ENCODE results near the gene DET1.

Gene DET1

GRCh38 chr15:88571852-88572259 is 25.4 kb upstream of the DET1 start:
- Histone ChIP-seq H3K27me3 (ENCODE audit: insufficient read depth, low read length) (no peaks in the 10 kb centered on the region), H3K9me3 (ENCODE audit: insufficient read depth, low read depth, low read length) (peaks cover 7% of the 10 kb centered on the region), H2BK12ac (ENCODE audit: low read length) (no peak overlapping the region)

DNA sequence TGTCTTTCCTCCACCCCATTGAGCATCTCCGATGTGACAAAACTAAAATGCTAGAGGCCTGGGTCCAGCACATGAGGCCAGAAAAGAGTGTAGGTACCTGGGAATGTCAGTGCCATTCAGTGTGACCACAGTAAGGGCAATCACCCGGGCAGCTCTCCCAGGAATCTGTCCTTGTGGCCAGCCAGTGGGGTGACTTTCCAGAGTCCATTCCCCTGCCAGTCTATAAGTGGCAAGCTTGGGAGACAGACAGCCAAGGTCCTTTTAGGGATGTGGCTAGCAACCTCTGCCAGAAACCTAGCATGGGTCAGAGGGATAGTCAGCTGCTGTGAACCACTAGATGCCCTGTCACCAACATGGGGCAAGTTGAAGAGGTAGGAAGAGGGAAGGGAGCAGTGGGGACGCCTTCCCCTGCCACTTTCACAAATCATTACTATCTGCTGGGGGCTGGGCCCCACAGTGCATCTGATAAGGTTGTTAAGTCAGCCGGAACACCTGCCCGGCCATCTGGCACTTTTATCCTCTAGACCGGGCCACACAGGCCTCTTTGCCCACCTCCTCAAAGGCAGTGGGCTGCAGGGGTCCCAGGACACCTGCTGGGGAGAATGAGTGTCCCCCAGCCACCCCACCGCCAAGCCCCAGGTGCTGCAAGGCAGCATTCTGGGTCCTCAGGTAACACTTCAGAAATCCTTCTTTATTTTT is 24.8 kb upstream of the DET1 start:
- Histone ChIP-seq H3K9ac (ENCODE audit: low read length) (no peak overlapping the region), H3K23ac (ENCODE audit: low read length) (no peak overlapping the region), H3K9me3 (ENCODE audit: insufficient read depth, low read depth, low read length) (peaks cover 7% of the 10 kb centered on the region), H3K4me3 (ENCODE audit: low read depth, low read length) (no peak overlapping the region), H3K4me2 (ENCODE audit: low read length) (no peak overlapping the region), H4K8ac (ENCODE audit: low read depth, low read length) (no peak overlapping the region), H2AFZ (ENCODE audit: insufficient read depth, low read length, poor library complexity) (no peak overlapping the region), H2BK120ac (ENCODE audit: insufficient read depth, low read length, poor library complexity) (no peak overlapping the region), H4K91ac (ENCODE audit: low read depth, low read length) (no peak overlapping the region), H2BK5ac (ENCODE audit: low read depth, low read length, poor library complexity) (no peak overlapping the region), H3K18ac (ENCODE audit: low read length) (no peak overlapping the region), H3K14ac (ENCODE audit: low read length) (no peak overlapping the region), H3K4me1 (ENCODE audit: control insufficient read depth in 1 of 2, insufficient read depth in 2 of 2, low read length in 2 of 2) (peaks cover 14 to 16% of the 10 kb centered on the region in 2 experiments), H4K12ac (ENCODE audit: low read depth, low read length) (no peak overlapping the region), H2AK5ac (ENCODE audit: low read length) (no peak overlapping the region), H3K27ac (ENCODE audit: low read depth, low read length) (no peak overlapping the region), H3K27me3 (ENCODE audit: insufficient read depth, low read length) (no peaks in the 10 kb centered on the region), H3K79me1 (ENCODE audit: low read length) (peaks cover 5% of the 10 kb centered on the region), H2BK12ac (ENCODE audit: low read length) (no peak overlapping the region), H3K36me3 (ENCODE audit: control insufficient read depth in 1 of 2, insufficient read depth in 2 of 2, low read length in 2 of 2) (no peaks in the 10 kb centered on the region), H3K4ac (ENCODE audit: low read depth, low read length) (no peak overlapping the region), H3K79me2 (ENCODE audit: control insufficient read depth, insufficient read depth, low read length, poor library complexity) (peaks cover 2% of the 10 kb centered on the region)
- WGBS (ENCODE audit: extremely low coverage, insufficient coverage, insufficient read length), result no CpG with 5 or more reads among the region's 7 CpGs
- no peak for DNase-seq

More at GRCh38 chr15:88571852-88572259, 25.4 kb upstream of the DET1 start:
- no peak overlapping the region for H3K4me2 ChIP-seq (ENCODE audit: low read length)
- H2AFZ ChIP-seq (ENCODE audit: insufficient read depth, low read length, poor library complexity), result no peak overlapping the region
- H2BK5ac ChIP-seq (ENCODE audit: low read depth, low read length, poor library complexity), result no peak overlapping the region
- no peaks in the 10 kb centered on the region for H3K36me3 ChIP-seq (ENCODE audit: control insufficient read depth in 1 of 2, insufficient read depth in 2 of 2, low read length in 2 of 2)
- no peak overlapping the region for H4K8ac ChIP-seq (ENCODE audit: low read depth, low read length)
- no peak overlapping the region for H3K27ac ChIP-seq (ENCODE audit: low read depth, low read length)
- peaks cover 14 to 16% of the 10 kb centered on the region in 2 experiments for H3K4me1 ChIP-seq (ENCODE audit: control insufficient read depth in 1 of 2, insufficient read depth in 2 of 2, low read length in 2 of 2)
- no peak overlapping the region for H3K14ac ChIP-seq (ENCODE audit: low read length)
- WGBS (ENCODE audit: extremely low coverage, insufficient coverage, insufficient read length), result no CpG with 5 or more reads among the region's 5 CpGs
- no peak overlapping the region for H2BK120ac ChIP-seq (ENCODE audit: insufficient read depth, low read length, poor library complexity)
- H3K23ac ChIP-seq (ENCODE audit: low read length), result no peak overlapping the region
- no peak overlapping the region for H2AK5ac ChIP-seq (ENCODE audit: low read length)
- DNase-seq, result no peak
- no peak overlapping the region for H3K18ac ChIP-seq (ENCODE audit: low read length)
- peaks cover 2% of the 10 kb centered on the region for H3K79me2 ChIP-seq (ENCODE audit: control insufficient read depth, insufficient read depth, low read length, poor library complexity)
- H4K91ac ChIP-seq (ENCODE audit: low read depth, low read length), result no peak overlapping the region
- H3K9ac ChIP-seq (ENCODE audit: low read length), result no peak overlapping the region
- no peak overlapping the region for H3K4ac ChIP-seq (ENCODE audit: low read depth, low read length)
- H4K12ac ChIP-seq (ENCODE audit: low read depth, low read length), result no peak overlapping the region
- H3K4me3 ChIP-seq (ENCODE audit: low read depth, low read length), result no peak overlapping the region
- H3K79me1 ChIP-seq (ENCODE audit: low read length), result peaks cover 5% of the 10 kb centered on the region

- Histone ChIP-seq H3K79me1 (ENCODE audit: low read length) (peaks cover 3% of the 10 kb centered on the region), H2BK12ac (ENCODE audit: low read length) (no peak overlapping the region), H2BK120ac (ENCODE audit: insufficient read depth, low read length, poor library complexity) (no peak overlapping the region), H3K4ac (ENCODE audit: low read depth, low read length) (no peak overlapping the region), H2AFZ (ENCODE audit: insufficient read depth, low read length, poor library complexity) (no peak overlapping the region), H4K8ac (ENCODE audit: low read depth, low read length) (no peak overlapping the region), H2BK5ac (ENCODE audit: low read depth, low read length, poor library complexity) (no peak overlapping the region), H3K14ac (ENCODE audit: low read length) (no peak overlapping the region), H3K18ac (ENCODE audit: low read length) (no peak overlapping the region), H4K91ac (ENCODE audit: low read depth, low read length) (no peak overlapping the region), H3K79me2 (ENCODE audit: control insufficient read depth, insufficient read depth, low read length, poor library complexity) (no peaks in the 10 kb centered on the region), H3K9me3 (ENCODE audit: insufficient read depth, low read depth, low read length) (peaks cover 8% of the 10 kb centered on the region), H3K23ac (ENCODE audit: low read length) (no peak overlapping the region), H3K9ac (ENCODE audit: low read length) (no peak overlapping the region), H3K36me3 (ENCODE audit: control insufficient read depth in 1 of 2, insufficient read depth in 2 of 2, low read length in 2 of 2) (no peaks in the 10 kb centered on the region), H4K12ac (ENCODE audit: low read depth, low read length) (no peak overlapping the region), H3K27me3 (ENCODE audit: insufficient read depth, low read length) (no peaks in the 10 kb centered on the region), H2AK5ac (ENCODE audit: low read length) (no peak overlapping the region), H3K4me2 (ENCODE audit: low read length) (no peak overlapping the region), H3K27ac (ENCODE audit: low read depth, low read length) (no peak overlapping the region), H3K4me3 (ENCODE audit: low read depth, low read length) (no peak overlapping the region), H3K4me1 (ENCODE audit: control insufficient read depth in 1 of 2, insufficient read depth in 2 of 2, low read length in 2 of 2) (peaks cover 2% of the 10 kb centered on the region in 2 experiments)
- WGBS (ENCODE audit: extremely low coverage, insufficient coverage, insufficient read length), result no CpG with 5 or more reads among the region's 6 CpGs
- peak; percentile 37 to 45 for DNase-seq
Measured at GRCh38 chr15:88568589-88568988, 22.1 kb upstream of the DET1 start.

GRCh38 chr15:88564741-88565140 is 18.3 kb upstream of the DET1 start:
- Histone ChIP-seq H3K23ac (ENCODE audit: low read length) (no peak overlapping the region), H3K18ac (ENCODE audit: low read length) (no peak overlapping the region), H3K36me3 (ENCODE audit: control insufficient read depth in 1 of 2, insufficient read depth in 2 of 2, low read length in 2 of 2) (no peaks in the 10 kb centered on the region), H2AK5ac (ENCODE audit: low read length) (no peak overlapping the region), H2BK120ac (ENCODE audit: insufficient read depth, low read length, poor library complexity) (no peak overlapping the region), H4K12ac (ENCODE audit: low read depth, low read length) (no peak overlapping the region), H3K4me2 (ENCODE audit: low read length) (no peak overlapping the region), H3K4ac (ENCODE audit: low read depth, low read length) (no peak overlapping the region), H4K91ac (ENCODE audit: low read depth, low read length) (no peak overlapping the region), H4K8ac (ENCODE audit: low read depth, low read length) (no peak overlapping the region), H2BK12ac (ENCODE audit: low read length) (no peak overlapping the region), H2AFZ (ENCODE audit: insufficient read depth, low read length, poor library complexity) (no peak overlapping the region), H2BK5ac (ENCODE audit: low read depth, low read length, poor library complexity) (no peak overlapping the region), H3K79me1 (ENCODE audit: low read length) (no peaks in the 10 kb centered on the region), H3K27me3 (ENCODE audit: insufficient read depth, low read length) (no peaks in the 10 kb centered on the region), H3K27ac (ENCODE audit: low read depth, low read length) (no peak overlapping the region), H3K14ac (ENCODE audit: low read length) (no peak overlapping the region), H3K4me3 (ENCODE audit: low read depth, low read length) (no peak overlapping the region), H3K9ac (ENCODE audit: low read length) (no peak overlapping the region), H3K79me2 (ENCODE audit: control insufficient read depth, insufficient read depth, low read length, poor library complexity) (no peaks in the 10 kb centered on the region), H3K9me3 (ENCODE audit: insufficient read depth, low read depth, low read length) (peaks cover 7% of the 10 kb centered on the region), H3K4me1 (ENCODE audit: control insufficient read depth in 1 of 2, insufficient read depth in 2 of 2, low read length in 2 of 2) (no peaks in the 10 kb centered on the region)
- no peak for DNase-seq
- whole genome bisulfite sequencing (ENCODE audit: extremely low coverage, insufficient coverage, insufficient read length), result no CpG with 5 or more reads among the region's 3 CpGs
